HL-60 (cell line): ENCODE measurements around the gene PNMA1.

Source experiments
- CTCF ChIP-seq: IDR thresholded peaks from one replicate; pipeline ENCODE4 v1.5.1; 2011; ENCODE audit warnings: low read length, control low read depth, inconsistent platforms; ENCODE audit not compliant: insufficient read depth
- POLR2AphosphoS5 ChIP-seq: IDR thresholded peaks from 2 replicates; pipeline ENCODE4 v1.6.1; 2012; ENCODE audit warnings: low read depth
- REST ChIP-seq: IDR thresholded peaks from 2 replicates; pipeline ENCODE4 v1.6.1; 2012; ENCODE audit warnings: low read depth; ENCODE audit not compliant: insufficient replicate concordance
- SPI1 ChIP-seq: IDR thresholded peaks from 2 replicates; pipeline ENCODE4 v1.6.1; 2012; ENCODE audit warnings: low read depth, mild to moderate bottlenecking, borderline replicate concordance

- no peak for TF ChIP-seq CTCF
- TF ChIP-seq REST, result no peak
- no peak for TF ChIP-seq SPI1
- TF ChIP-seq POLR2AphosphoS5, result no peak
These were observed 31.7 kb upstream of the PNMA1 start for GRCh38 chr14:73745571-73746519.
